HG03095 (cell line): ENCODE results near the gene SYCN.

ENCODE experiments used
- ATAC-seq: cut with Tn5 transposase; IDR thresholded peaks from one replicate; pipeline ENCODE4 v1.9.1; 2021; ENCODE audit warnings: moderate library complexity; ENCODE audit not compliant: unreplicated experiment

The SYCN gene

GRCh38 chr19:39172700-39173501 is 31.2 kb downstream of the SYCN start:
- ATAC-seq: no peak

- no peak for ATAC-seq
Measured at GRCh38 chr19:39171479-39172465, 32.3 kb downstream of the SYCN start.

- ATAC-seq: no peak
Measured at GRCh38 chr19:39170386-39171231, 33.5 kb downstream of the SYCN start.

GRCh38 chr19:39169143-39169810 is 34.8 kb downstream of the SYCN start:
- no peak for ATAC-seq

- ATAC-seq: no peak
Measured at GRCh38 chr19:39168258-39169142, 35.6 kb downstream of the SYCN start.

- no peak for ATAC-seq
Measured at GRCh38 chr19:39167461-39168257, 36.4 kb downstream of the SYCN start.

GRCh38 chr19:39166571-39167391 is 37.3 kb downstream of the SYCN start:
- ATAC-seq: no peak

- no peak for ATAC-seq
Measured at GRCh38 chr19:39165857-39166256, 38.2 kb downstream of the SYCN start.

- ATAC-seq: no peak
Measured at GRCh38 chr19:39164289-39164688, 39.8 kb downstream of the SYCN start.

GRCh38 chr19:39163621-39164020 is 40.4 kb downstream of the SYCN start:
- no peak for ATAC-seq

GRCh38 chr19:39162441-39163043 is 41.5 kb downstream of the SYCN start:
- ATAC-seq: no peak

GRCh38 chr19:39160889-39161672 is 43.0 kb downstream of the SYCN start:
- ATAC-seq: no peak

GRCh38 chr19:39160523-39160861 is 43.6 kb downstream of the SYCN start:
- no peak for ATAC-seq

- no peak for ATAC-seq
Measured at GRCh38 chr19:39158646-39159260, 45.3 kb downstream of the SYCN start.

- ATAC-seq: no peak
Measured at GRCh38 chr19:39157997-39158389, 46.1 kb downstream of the SYCN start.

- ATAC-seq: no peak
Measured at GRCh38 chr19:39157275-39157996, 46.6 kb downstream of the SYCN start.
